ENCODE measurements around the gene SLC5A5.

Gene SLC5A5

DNA sequence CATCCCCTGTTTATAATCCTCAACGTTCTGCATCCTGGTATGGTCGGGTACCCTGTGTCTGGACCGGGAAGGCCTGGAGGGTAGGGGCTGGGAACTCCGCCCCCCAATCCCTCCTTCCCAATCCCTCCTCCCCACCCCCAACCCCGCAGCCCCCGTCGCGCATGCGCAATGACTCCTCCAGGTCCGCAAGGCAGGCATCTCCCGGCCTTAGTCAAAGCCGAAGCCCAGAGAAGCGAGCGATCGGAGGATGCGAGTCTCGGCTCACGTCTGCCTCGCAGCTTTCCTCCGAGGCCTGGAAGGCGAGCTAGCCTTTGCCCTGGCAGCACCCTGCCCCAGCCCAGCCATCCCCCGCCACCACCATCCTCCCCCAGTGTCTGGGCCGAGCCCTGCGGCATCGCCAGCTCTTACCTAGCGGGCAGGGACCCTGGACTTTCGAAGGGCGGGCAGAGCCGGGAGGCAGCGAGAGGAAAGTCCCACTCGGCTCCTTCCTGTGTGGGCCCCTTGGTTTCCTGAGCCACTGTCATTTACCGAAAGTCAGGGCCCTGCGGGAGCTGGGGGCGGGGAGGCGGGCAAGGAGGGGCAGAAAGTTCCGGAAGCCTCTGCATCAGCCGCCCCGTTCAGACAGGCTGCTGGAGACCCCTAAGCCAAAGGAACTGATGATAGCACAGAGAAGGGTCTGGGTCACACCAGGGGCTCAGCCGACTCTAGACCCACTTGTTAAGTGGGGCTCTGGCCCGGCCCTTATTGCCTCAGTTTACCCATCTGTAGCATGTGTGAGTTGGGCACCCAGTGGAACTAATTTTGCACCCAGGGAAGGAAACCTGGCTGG lies 24.0 kb upstream of the SLC5A5 start, which contains the start of gene JAK3:
Gene JAK3 (minus strand): TSS at position 445 of the 829 bp plus-strand sequence. CDS start 3,565 bp downstream, outside the sequence.
- peak; percentile 64 to 67 for DNase-seq (ENCODE audit: low read depth in 2 of 2)

DNA sequence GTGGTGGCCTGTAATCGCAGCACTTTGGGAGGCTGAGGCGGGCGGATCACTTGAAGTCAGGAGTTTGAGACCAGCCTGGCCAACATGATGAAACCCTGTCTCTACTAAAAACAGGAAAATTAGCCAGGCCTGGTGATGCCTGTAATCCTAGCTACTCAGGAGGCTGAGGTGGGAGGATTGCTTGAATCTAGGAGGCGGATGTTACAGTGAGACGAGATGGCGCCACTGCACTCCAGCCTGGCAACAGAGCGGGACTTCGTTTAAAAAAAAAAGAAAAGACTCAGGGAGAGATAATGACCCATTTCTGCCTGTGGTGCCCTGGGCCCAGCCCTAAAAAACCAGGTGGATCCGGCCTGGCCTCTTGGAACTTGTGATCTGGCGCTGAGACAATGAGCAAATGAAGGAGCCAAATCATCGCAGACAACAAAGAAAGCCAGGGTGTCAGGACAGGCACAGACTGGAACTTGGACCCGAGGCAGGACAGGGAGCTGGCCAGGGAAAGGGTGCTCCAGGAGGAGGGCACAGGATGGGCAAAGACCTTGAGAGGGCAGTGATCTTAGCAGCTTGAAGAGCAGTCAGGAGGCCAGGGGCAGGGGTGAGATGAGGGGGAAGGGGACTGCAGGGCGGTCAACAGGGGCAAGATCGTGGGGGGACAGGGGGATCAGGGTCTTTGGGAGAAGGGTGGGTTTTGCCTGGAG lies 23.0 kb upstream of the SLC5A5 start:
- no peak for DNase-seq (ENCODE audit: low read depth in 2 of 2)

DNA sequence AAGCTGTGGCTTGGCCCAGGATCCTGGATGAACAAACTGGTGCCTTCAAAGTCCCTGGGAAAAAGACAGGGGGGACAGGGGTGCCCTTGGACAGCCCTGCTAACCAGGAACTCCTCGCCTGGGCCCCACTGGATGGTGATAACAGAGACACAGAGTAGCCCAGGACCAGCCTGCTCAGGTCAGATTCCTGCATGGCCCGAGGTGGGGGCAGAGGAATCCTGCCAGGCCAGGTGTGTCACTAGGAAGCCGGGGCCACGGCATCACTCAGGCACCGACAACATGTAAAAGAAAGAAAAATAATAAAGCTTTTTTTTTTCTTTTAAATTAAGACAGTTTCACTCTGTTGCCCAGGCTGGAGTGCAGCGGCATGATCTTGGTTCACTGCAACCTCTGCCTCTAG lies 17.7 kb upstream of the SLC5A5 start:
- no peak for DNase-seq (ENCODE audit: low read depth in 2 of 2)

DNA sequence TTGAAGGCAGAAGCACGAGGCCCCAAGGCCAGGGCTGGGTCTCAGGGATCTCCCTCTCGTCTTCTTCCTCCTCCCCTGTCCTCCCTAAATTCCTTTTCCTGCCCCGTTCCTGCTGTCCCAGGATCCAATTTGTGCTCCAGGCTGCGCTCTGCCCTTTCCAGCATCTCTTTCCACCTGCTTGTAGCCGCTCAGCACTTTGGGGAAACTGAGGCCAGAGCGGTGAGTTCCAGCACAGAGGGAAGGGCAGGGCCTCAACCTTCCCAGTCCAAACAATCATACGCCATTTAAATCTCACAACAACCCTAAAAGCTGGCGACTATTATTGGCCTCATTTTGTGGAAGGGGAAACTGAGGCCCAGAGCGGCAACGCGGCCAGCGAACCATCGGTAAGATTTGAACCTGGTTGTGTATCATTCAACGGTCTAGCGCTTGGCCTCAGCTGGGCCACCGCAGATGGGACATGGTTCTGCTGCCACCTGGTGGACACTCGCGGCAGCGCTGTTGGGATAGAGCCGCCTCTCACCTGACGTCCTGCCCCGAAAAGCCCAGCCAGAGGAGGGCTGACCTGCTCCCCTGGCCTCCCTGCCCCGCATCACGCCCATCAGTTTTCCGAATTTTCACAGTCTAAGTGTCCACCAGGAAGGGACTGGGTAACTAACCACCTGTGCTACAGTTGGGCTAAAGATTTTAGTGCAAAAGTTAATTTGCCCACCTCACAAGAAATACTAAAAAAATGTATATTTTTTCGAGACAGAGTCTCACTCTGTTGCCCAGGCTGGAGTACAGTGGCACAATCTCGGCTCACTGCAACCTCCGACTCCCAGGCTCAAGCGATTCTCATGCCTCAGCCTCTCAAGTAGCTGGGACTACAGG lies 16.2 kb upstream of the SLC5A5 start:
- DNase-seq (ENCODE audit: low read depth in 2 of 2): peak in 1 of 2 experiments; percentile 27

DNA sequence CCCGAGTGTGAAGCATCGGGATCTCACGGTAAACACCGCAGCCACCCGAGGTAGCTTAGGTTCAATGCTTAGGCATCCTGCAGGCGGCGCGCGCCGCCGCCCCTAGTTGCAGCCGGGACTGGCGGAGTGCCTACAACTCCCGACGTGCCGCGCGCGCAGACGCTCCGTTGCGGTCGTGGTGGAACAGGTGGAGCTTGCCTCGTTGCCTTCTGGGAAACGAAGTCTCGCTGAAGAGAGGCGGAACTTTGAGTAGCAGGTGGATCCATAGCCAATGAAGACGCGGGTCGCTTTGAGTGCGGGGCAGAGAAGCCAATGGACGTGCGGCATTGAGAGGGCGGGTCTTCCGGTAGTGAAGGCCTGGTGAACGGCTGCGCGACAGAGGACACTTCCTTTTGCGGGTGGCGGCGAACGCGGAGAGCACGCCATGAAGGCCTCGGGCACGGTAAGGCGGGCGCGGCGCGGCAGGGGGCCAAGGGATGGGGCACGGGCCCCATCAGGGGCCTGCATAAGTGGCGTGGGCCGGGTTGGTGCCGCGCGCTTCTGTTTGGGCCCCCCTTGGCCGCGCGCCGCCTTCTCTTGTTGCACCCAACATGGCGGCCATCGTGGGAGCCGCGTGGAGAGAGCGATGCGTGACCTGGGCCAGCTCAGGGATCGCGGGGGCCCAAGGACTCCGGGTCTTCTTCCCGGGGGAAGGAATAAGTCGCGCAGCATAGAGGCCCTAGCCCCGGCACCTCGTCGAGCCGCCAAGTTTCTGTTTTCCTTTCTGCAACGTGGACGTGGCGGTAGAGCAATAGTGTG lies 12.0 kb upstream of the SLC5A5 start, which contains the start of gene RPL18A:
Gene RPL18A (plus strand): TSS at position 378 of the 798 bp plus-strand sequence. CDS start 47 bp downstream, at position 425.
- peak; percentile 99 to 100 for DNase-seq (ENCODE audit: low read depth in 2 of 2)

DNA sequence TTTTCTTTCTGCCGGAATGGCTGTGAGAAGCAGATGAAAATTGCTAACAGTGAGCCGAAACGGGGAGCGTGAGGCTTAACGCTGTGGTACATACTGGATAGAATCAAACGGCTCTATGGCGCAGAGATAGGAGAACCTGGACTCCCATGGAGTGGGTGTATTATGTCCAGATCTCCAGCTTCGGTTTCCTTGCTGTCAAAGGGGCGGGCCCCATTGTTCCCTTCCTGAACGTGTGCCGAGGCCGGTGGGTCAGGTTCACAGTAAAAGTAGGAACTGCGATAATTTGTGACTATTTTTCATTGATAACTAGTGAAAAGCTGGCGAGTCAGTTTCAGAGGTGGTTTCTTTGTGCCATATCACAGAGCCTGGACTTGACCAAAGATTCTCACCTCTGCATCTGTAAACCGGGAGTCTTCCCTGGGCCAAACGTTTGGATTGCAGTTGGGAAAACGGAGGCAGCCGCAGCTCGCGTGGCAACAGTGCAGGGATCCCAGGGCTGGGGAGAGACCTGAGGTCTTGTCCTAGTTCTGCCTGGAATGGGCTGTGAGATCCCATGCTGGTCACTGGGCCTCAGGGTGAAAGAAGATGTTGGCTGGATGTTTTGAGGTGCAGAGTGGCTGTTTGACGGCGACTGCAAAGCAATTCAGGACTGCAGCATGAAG lies 11.3 kb upstream of the SLC5A5 start:
- DNase-seq (ENCODE audit: low read depth in 2 of 2): no peak

DNA sequence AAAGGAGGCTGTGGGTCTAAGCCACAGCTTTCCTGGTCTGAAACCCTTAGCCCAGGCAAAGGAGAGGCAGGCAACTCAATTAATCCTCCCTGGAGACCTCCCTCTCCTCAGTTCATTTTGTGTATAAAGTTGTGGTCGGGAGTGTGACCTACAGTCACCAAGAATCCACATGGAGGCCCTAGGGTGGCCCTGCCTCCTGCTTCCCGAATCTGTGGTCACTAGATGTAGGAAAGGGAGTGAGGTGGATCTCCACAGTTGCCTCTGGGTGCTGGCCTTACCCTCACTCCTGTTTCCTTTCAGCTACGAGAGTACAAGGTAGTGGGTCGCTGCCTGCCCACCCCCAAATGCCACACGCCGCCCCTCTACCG lies 10.8 kb upstream of the SLC5A5 start:
- DNase-seq (ENCODE audit: low read depth in 2 of 2): no peak

DNA sequence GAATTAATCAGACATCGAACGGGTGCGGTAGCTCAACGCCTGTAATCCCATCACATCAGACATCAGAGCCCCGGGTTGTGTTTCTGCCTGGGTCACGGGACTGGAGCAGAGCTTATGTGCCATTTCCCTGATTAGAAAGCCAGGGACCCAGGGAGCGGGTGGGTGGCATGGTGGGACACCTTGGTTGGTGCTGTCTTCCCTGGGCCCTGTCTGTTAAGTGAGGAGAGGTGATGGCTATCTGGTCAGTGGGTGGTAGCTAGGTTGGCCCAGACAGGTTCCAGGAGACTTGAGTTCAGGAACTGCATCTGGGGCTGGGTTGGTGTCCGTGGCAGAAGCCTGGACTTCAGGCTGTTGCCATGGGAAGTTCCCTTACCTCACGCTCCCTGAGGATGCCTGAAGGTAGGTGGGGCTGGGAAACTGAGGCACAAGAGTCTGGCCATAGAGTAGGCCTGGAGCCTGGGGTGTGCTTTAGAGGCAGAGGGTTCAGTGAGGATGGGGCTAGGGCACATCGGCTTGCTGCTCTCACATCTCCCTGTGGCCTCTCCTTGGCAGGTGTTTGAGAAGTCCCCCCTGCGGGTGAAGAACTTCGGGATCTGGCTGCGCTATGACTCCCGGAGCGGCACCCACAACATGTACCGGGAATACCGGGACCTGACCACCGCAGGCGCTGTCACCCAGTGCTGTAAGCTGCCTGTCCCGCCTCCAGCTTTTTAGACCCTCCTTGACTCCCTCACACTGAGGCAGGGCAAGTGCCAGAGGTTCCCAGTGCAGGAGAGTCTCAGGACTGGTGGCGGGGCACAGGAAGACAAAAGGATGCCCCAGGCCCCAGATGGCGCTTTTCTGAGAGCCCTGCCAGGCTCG lies 10.0 kb upstream of the SLC5A5 start:
- no peak for DNase-seq (ENCODE audit: low read depth in 2 of 2)

DNA sequence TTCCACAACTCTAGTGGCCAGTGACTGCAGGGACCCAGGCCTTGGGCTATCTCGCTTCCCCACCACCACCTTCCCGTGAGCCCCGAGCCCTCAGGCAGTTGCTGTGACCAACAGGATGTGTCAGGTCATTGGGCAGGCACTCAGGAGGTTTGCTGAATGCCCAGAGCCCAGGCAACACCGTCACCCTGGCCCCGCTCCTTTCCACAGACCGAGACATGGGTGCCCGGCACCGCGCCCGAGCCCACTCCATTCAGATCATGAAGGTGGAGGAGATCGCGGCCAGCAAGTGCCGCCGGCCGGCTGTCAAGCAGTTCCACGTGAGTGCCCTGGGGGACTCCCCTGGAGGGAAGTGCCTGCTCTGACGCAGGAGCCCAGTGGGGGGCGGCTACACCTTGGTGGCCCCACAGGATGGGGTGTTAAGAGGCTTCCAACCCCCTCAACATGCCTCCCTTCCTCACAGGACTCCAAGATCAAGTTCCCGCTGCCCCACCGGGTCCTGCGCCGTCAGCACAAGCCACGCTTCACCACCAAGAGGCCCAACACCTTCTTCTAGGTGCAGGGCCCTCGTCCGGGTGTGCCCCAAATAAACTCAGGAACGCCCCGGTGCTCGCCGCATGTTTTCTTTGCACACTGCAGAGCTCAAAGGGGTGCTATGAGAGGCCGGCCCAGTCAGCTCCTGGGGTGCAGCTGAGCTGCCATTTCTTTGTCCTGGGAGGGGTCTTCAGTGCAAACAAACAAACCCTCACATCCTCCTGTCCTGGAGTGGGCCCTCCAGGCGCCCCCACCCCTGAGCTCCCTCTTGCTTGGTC lies 8.8 kb upstream of the SLC5A5 start:
- no peak for DNase-seq (ENCODE audit: low read depth in 2 of 2)

DNA sequence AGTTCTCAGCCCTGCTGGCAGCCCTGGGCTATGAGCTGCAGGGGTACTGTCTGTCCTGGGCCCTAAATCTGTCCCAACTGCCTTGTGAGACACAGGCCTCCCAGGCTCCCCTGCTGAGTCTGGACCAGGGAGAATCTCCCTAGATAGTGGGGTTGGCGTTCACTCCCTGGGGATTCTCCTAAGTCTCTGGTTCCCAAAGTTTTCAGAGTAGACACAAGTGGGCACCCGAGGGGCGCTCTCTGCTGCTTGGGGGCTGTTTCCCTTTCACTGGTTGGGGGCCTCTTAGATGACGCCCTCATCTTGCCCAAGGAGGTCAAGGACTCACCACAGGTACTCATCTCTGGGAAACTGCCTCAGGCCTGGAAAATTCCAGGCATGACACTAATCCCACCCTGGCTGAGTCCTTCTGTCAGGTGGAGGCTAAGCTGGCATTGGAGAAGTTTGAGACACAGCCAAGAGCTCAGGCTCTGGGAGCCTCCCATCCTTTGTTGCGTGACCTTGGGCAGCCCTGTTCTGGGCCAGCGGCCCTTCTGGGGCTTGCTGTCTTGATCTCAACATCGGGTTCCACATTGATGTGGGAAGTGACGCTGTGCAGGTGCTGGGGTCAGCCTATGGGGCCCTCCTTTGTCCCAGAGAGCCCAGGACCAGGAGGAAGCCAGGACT lies 8.1 kb upstream of the SLC5A5 start:
- no peak for DNase-seq (ENCODE audit: low read depth in 2 of 2)

DNA sequence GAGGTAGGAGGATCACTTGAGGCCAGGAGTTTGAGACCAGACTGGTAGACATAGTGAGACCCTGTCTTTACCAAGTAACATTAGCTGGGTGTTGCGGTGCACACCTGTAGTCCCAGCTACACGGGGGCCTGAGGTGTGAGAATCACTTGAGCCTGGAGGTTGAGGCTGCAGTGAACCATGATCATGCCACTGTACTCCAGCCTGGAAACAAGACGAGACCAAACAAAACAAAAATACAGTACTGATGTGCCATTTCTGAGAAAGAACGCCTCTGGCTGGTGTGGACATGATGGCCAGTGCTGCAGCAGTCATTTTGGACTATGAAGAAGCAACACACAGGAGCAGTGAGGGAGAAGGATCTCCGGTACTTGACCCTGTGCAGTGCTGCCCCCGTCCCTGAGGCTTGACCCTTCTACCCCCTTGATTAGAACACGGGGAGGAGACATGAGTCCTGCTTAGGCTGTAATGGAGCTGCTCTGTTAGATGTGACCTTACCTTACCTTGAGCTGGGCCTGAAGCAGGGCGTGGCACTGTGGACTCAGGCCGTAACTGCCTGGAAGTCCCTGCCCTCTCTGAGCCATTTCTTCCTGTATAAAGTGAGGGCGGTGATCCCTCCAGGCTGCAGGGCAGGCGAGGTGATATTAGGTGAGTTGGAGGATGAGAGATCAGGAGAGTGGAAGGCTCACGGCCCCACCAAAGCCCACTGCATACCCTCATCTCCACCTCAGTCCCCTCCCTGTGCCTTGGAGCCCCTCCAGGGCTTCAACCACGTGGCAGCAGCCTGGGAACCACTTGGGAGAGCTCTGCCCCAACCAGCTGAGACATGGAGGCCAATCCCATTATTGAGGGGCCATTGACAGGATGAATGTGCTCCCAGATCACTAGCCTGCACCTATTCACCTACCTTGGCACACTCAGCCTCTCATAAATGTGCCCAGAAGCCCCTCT lies 6.1 kb upstream of the SLC5A5 start:
- no peak for DNase-seq (ENCODE audit: low read depth in 2 of 2)

DNA sequence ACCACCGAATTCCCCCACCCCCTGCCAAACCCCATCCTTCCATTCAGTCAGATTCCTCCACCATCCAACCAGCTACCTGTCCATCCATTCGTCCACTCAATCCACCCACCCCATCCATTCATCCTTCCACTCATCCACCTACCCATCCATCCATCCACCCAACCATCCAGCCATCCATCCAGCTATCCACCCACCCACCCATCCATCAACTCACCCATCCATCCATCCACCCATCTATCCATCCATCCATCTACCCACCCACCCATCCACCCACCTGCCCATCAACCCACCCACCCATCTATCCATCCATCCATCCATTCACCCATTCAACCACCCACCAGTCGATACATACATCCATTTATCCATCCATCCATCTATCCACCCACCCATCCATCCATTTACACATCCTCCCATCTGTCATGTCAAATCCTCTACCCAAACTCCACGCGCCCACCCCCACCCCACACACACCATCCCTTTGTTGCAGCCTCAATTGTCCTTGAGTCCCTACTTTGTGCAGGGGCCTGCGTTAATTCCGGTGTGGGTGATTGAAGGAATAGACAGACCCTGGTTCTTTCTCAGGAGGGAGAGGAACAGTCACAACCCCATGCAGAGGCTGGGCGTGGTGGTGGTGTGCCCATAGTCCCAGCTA lies 5.3 kb upstream of the SLC5A5 start:
- DNase-seq (ENCODE audit: low read depth in 2 of 2): no peak

DNA sequence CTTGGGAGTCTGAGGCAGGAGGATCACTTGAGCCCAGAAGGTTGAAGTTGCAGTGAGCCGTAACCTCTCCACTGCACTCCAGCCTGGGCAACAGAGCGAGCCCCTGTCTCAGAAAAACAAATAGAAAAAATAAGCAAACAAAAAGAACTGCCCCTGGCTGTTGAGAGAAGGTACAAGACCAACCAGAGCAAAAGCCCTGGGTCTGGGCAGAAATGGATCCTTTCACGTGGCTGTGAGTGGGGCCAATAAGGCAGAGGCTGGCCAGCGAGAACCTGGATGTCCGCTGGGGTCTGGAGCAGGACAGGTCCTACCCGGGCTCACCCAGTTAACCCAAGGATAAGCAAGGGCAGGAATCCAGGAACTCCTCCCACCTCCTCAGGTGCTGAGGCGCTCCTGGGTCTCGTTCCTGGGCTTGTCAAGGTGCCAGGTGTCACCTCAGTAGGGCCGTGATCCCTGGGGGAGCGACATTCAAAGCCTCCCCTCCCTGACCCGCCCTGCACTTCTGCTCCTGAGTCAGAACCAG lies 4.7 kb upstream of the SLC5A5 start:
- no peak for DNase-seq (ENCODE audit: low read depth in 2 of 2)

DNA sequence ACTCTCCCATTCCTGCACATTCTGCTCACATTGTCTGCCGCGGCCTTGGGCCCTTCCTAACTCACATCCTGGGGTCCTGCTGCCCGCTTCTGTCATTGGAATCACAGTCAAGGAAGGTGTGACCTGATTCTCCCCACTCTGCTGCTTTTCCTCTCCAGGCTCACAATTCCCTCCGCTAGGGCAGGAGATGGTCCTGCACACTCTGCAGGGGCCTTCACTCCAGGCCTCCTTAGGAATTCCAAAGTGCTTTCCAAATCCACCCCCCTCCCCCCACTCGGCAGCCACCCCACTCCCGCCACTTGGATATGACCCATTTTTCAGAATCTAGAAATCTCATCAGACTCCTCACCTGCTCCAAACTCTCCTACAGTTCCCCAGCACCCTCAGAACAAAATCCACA lies 3.1 kb upstream of the SLC5A5 start:
- no peak for DNase-seq (ENCODE audit: low read depth in 2 of 2)

DNA sequence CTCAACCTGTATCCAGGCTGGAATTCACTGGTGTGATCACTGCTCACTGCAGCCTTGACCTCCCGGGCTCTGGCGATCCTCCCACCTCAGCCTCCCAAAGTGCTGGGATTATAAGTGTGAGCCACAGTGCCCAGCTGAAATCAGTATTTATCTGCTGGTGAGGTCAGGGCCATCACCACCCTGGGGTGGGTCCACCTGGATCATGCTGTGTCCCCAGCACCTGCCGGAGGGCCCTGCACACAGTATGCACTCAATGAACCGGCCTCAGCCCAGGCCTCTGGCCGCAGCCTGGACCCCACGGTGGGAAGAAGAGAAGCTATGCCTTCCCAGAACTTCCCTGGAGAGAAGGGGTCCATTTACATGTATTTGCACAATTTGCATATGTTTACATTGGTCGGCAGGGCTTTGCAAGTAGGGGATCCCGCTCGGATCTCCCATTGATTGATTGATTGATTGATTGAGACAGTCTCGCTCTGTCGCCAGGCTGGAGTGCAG lies 2.6 kb upstream of the SLC5A5 start:
- no peak for DNase-seq (ENCODE audit: low read depth in 2 of 2)

All from fibroblast of skin of left quadriceps (primary cell).